HUDEP-2 (cell line): ENCODE results near the gene CC2D2A.

Source experiments
- DNase-seq, 76 experiments: peaks; one replicate each; lab custom pipeline; 2025; ENCODE audit not compliant: unreplicated experiment in 76 of 76; lab: John Stamatoyannopoulos, UW

Gene CC2D2A

DNA sequence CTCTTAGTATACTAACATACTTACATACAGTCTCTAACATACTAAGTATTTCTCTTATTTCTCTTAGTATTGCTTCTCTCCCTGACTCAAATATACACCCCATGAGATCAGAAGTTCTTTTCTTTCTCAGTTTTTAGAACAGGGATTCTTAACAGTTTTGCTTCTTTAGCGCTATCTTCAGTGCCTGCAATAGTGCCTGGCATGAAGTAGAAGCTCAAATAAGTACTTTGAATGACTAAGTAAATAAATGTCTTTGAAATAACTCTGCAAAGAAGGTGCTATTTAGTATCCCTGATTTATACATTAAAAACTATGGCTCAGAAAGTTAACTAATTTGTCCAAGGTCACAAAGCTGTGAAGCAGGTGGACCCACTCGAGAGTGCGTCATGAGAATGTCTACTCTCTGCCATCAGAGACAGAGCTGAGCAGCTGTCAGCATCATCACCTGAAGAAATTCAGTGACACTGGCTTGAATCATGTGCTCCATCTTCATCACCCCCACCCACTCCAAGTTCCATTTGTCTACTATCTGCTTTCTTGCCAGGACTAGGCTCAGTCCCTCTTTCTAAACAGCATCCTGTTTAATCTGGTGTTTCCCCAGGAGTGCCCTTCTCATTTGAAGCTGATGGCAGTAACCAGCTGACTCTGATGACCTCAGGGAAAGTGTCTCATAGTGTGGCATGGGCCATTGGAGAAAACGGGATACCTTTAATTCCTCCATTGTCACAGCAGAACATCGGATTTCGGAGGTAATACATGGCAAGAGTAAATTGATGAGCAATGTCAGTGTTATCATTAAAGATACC is 83.1 kb downstream of the CC2D2A start:
- no peak for DNase-seq

DNA sequence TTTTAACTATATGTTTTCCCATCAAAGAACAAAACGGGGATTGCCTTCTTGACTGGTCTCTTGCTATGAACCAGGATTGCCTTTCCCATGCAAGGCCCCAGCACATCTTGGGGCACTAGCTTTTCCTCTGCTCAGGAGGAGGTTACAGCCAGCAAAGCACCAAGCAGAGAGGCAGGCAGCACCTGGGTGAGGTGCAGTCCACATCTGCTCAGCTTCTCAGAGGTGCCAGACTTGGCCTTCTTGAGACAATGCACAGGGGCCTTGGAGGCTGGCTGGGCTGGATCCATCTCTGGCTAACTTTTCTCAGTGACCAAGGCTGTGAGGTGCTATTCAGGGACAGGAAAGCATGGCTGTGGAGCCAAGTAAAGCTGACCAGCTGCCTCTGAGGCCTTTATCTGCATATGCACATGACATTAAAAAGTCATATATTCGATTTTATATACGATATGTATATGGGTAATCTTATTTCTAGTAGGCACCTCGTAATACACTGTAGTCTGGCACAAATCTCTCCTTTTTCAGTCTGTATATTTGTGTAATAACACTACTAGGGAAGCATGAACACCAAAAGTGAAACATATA is 86.9 kb downstream of the CC2D2A start:
- no peak for DNase-seq

DNA sequence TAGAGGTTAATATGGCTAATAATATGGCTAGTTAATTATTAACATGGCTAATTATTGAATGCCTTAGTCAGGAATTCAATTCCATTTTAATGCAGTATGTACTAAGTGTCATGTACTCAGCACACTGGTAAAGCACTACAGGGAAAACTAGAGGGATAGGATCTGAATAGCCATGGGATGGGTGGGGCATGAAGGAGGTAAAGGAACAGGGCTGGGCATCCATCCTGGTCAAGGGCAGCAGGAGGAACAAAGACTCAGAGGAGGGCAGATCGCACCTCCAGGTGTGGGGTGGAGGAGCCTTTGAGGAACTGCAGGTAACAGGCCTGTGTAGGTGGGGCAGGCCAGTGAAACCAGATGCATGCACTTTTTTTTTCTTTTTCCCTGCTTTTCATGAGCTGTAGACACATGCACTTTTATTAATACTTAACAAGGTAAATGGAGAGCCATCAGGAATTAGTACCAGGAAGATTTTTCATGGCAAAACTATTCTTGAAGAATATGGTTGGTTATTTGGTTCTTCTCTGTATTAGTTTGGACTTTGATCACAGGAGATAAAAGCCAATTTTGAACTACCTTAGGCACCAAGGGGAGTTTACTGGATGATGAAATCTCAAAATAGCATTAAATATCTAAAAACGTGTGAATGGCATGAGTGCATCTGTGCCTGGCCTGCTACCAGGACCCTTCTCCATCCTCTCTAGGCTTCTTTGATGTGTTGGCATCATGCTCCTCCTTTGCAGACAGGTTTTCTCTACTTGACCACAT is 88.3 kb downstream of the CC2D2A start:
- DNase-seq: no peak

DNA sequence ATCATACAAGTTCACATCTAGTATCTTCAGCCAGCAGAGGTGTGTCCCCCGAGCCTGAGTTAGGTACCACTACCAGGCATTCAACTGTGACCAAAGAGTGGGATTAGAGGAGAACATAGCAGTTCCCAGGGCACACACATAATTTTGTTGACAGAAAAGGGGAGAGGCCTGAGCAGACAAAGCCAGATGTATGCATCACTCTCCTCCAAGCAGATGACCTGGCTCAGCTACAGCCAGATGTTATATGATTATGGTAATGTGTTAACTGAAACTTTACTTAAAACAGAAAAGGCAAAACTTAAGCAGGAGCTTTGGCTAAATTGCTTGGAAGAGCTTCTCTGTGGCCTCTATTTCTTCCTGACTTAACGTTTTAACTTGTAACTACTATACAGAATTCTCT is 88.9 kb downstream of the CC2D2A start:
- DNase-seq: no peak

DNA sequence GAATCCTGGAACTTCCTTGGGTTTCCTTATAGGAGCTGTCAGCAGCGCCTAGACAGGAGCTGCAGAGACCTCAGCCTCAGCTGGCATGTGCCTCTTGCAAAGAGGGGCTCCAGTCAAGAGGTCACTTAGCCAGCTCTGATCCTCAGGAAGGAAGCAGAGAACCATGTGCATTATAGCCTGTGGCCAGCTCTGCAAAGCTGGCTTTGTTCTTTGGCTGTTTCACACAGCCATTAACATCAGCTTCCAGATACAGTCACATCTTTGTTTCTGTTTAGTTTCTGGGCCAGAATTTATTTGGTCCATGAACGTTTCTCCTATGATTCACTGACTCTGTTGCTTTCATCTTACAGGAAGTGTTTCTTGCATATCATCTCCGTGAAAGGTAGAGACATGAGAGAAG is 92.4 kb downstream of the CC2D2A start:
- no peak for DNase-seq

DNA sequence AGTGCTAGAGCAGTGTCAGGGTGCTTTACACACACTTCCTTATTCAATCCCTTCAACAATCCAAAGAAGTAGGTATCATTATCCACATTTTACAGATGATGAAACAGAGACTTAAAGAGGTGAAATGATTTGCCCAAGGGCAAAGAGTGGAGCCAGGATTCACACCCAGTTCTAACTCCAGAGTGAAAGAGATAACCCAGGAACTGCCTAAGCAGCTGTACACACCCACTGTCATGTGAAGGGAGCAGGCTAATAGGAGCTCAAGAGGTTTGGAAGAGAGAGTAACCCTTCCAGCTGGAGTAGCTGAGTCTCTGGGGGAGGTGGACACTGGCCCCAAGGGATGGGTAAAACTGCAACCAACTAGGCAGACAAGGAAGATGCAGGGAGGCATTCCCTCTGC is 92.9 kb downstream of the CC2D2A start:
- no peak for DNase-seq

DNA sequence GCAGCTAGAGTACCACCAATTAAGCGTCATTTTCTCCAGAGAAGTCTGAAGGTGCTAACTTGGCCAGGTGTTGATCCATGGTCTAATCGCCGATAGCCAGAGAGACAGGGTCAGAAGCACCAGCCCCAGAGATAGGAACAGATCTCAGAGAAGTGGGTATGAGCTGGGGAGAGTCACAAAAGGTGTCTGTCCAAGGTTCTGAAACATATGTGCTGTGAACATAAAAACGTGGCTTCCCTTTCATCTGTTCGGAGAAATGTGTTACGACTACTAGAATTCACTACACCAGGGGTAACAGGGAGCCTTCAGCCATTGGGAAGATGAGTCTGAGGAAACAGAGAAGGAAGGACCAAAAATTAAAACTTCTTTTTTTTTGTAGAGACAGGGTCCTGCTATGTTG is 94.2 kb downstream of the CC2D2A start:
- no peak for DNase-seq

DNA sequence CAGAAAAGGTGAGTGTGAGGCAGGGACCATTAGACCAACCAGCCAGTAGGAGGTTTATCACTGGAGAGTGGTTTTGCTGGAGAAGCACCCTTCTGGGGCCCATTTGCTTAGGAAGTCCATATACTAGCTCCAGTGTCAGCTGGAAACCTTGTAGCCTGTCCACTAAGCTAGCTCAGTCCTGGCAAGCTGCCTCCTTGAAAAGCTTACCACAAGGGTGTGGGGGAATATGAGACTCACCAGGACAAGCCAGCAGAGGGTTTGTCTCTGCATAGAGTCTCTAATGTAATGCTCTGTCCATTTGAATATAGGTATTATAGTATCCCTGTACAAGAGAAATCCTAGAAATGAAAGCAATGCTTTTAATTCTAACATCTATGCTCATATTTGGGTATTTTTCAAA is 99.1 kb downstream of the CC2D2A start:
- DNase-seq: no peak

DNA sequence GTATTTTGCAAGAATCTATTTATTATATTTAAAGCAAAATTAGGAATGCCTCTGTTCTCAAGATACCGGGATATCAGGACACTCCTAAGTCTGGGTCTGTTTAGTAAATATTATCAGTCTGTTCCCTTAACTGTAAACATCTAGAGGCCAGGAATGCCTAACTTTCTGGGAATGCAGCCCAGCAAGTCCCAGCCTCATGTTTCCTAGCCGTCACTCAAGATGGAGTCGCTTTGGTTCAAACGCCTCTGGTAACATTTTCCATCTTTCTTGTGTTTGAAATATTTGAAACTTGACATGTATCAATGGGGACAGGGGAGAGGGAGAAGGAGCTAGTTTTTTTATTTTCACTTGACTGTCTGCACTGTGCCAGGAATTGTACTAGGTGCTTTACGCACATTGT is 100.1 kb downstream of the CC2D2A start:
- DNase-seq: no peak

DNA sequence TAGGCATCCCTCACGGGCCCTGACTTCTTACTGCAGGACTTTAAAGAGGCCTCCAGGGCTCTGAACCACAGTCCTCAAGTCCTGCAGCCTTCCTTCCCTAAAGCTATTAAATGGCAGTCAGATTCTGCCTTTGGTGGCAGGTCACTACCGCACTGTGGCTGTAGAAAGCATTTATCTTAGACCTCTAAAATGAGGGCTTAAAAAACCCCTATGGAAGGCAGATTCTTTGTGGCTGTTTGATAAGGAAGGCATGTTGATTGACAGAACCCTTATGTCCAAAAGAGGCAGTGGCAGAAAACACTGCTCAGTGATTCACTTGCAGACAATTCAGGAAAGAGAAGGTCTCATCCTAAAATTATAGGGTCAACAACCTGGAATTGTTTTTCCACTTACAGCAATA is 106.3 kb downstream of the CC2D2A start:
- DNase-seq: no peak

DNA sequence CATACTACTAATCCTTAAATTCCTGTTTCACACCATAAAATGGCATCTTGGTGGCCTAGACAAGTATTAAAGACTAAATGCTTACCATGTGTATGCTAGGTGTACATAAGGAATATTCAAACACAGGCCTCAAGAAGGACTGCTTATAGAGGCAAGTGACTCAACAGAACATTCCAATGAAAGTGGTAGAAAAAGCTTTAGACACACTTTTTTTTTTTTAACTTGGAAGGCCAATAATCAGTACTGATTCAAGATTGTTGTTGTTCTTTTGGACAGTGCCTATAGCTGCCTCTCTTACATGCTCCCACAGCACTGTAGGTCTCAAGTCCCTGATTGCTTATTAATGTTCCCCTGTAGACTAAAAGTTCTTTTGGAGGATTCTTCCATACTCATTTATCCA is 107.8 kb downstream of the CC2D2A start:
- no peak for DNase-seq

DNA sequence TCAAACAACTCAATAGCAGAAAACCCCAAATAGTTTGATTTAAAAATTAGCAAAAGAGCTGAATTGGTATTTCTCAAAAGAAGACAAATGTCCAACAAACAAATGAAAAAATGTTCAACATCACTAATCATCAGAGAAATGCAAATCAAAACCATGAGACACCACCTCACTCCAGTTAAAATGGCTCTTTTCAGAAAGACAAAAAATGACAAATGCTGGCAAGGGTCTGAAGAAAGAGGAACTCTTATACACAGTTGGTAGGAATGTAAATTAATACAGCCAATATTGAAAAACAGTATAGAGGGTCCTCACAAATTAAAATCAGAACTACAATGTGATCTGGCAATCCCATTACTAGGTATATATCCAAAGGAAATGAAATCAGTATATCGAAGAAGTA is 115.1 kb downstream of the CC2D2A start:
- DNase-seq: no peak

DNA sequence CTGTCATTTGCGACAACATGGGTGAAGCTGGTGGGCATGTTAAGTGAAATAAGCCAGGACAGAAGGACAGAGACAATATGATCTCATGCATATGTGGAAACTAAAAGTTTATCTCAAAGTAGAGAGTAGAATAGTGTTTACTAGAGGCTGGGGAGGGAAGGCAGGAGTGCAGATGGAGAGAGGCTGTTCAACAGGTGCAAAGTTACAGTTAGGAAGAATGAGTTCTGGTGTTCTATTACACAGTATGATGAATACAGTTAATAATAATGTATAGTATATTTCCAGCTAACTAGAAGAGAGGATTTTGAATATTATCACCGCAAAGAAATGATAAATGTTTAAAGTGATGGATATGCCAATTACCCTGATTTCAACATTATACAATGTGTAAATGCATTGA is 115.6 kb downstream of the CC2D2A start:
- no peak for DNase-seq

DNA sequence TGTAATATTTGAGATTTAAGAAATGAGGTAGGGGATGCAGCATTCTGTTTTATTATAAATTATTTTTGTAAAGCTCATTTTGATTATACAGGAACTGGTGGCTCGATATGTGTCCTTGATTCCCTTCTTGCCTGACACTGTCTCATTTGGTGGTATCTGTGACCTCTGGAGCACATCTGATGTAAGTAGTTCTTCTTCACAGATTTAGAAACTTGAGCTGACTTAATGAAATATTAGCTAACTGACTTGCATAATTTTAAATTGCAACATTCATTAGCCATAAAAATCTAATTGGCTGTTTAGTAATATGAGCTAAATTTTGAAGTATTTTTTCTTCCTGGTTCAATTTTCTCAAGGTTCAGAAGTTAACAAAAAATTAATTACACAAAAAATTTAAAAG is 116.4 kb downstream of the CC2D2A start:
- no peak for DNase-seq

DNA sequence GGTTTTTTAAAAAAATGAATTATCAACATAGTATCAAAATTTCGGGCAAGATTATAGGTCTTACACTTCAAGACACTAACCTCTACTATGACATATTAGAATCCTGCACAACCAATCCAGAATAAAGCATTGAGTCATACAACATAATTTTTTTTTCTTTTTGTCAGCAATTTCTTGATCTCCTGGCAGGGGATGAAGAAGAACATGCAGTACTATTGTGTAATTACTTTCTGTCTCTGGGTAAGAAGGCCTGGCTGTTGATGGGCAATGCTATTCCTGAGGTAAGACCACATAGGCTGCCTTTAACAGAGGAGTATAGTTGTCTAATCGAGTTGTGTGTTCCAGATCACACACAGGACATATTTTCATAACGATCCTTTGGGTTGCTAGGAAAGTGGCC is 118.0 kb downstream of the CC2D2A start:
- no peak for DNase-seq

DNA sequence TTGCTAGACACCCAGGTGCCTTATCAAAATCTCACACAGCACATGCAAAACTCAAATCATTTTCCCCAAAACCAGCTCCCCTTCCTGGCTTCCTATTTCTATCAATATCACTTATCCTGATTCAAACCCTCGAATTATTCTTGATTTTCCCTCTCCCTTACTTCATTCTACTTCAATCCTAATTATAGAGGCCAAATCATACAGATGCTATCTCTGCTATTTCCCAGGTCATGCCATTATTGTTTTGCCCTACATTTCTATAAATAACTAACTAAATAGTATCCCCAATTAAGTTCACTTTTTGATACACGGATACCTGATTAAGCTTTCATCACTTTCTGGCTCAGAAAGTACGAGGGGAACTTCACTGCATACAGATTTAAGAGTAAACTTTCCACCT is 123.1 kb downstream of the CC2D2A start:
- no peak for DNase-seq

DNA sequence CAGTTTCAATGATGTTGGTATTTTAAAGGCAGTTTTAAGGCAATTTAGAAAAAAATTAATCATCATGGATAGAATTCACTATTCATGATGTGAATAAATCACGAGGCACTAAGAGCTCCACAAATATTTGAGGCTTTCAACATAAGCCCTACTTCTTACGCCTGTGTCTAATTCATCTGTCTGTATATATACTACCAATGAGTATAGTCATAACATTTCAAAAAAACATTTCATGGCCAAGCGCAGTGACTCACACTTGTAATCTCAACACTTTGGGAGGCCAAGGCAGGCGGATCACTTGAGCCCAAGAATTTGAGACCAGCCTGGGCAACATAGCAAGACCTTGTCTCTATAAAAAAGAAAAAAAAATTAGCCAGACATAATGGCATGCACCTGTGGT is 129.0 kb downstream of the CC2D2A start:
- no peak for DNase-seq

DNA sequence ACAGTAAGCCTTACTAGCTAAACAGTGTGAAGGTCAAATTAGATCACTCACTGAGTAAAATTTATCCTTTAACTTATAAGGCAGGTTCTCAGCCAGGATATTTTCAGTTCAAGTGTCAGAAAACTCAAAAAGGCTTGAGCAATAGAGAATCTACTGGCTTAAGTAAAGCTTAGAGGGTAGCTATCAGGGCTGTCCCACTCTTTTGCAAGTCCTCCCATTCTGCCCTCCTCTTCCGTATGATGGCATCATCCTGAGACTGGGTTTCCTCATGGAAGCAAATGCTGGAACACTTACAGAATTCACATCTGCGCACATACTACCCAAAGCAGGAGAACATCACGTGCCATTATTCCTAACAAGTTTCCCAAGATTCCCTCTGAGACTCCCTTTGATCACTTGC is 130.5 kb downstream of the CC2D2A start:
- no peak for DNase-seq

DNA sequence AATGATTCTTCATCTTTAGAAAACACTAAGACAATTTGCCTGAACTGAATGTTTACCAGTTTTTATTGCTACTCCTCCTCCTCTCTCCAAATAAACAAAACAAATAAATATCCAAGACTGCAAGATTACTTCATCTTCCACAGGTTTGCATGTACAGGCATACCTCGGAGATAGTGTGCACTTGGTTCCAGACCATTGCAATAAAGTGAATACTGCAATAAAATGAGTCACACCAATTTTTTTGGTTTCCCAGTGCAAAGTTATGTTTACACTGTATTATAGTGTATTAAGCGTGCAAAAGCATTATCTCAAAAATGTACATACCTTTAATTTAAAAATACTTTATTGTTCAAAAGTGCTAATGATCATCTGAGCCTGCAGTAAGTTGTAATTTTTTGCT is 132.2 kb downstream of the CC2D2A start:
- DNase-seq: no peak

DNA sequence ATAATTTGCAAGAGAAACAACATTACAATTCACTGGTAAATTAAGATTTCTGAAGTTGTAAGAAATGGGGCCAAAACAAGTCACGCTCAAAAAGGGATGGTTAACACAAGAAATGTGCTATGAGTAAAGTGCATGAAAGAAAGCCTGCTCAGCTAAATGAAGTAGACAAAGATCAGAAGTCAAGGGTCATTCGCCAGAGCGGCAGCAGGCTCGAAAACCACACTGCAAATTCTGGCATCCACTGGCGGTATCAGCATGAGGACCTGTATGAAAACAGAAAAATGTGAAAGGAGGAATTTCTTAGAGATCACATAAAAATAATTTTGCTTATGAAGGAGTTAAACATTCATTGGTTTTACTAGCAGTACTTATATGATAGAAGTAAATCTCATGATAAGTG is 135.9 kb downstream of the CC2D2A start:
- no peak for DNase-seq

DNA sequence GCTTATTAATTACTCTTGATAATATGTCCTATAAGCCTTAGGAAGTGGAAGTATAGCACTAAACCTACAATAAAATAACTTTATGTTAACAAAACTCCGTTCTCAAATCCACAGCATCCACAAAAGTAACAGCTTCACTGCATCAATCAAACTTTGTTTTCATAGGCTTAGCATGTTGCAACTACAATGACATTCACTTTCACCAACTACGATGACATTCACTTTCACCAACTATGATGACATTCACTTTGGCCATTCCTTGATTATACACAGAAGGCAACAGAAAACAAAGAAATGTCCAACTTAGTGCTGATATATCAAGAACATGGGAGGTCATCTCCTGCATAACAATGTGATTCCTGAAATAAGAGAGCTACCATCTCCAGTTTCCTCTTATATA is 141.2 kb downstream of the CC2D2A start:
- no peak for DNase-seq

DNA sequence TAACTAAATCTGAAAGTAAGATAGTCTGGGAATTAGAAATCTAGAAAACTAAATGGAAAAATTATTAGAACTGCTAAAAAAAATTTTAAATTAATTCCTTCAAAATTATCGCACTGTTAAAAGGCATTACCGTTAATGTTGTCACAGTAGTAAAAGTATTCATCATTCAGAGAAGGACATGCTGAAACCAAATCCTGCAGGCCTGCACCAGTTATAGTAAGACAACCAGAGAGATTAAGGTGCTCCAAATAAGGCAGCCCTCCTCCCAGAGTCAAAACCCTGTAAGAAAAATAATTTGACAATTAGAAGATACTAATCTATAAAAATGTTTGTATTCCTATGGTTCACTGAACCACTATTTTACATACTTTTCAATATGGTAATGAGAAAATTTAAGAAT is 142.5 kb downstream of the CC2D2A start:
- no peak for DNase-seq
